SK-N-SH (cell line): ENCODE results near the gene CBX6. TPM values are rescaled to one million over a fixed set of nuclear protein-coding genes. Genes with fewer than 3 reads are reported as not detected.

Source experiments
- CTCF ChIA-PET: fragments of 300-600, 350-600 bp; formaldehyde crosslinking; extraction: SDS; loops from one replicate; lab custom pipeline; 2021; lab: Yijun Ruan, JAX
- POLR2A ChIA-PET: fragments of 350-600 bp; sonication (Branson Sonifier 250); formaldehyde crosslinking; extraction: SDS; loops from one replicate; lab custom pipeline; 2020; ENCODE audit warnings: antibody characterized with exemption, inconsistent platforms; lab: Yijun Ruan, JAX
- DNase-seq: peaks from one replicate; pipeline ENCODE4 v3.0.0; 2012
- H2AFZ ChIP-seq: fragments of 200-600 bp; sonication (generic); 2 replicates; pipeline ENCODE4 v1.8.1; 2016; ENCODE audit warnings: antibody characterized with exemption, mild to moderate bottlenecking, low read depth
- H3F3A ChIP-seq: fragments of 200-600 bp; sonication (generic); replicated peaks from 2 replicates; pipeline ENCODE3; 2016; ENCODE audit warnings: antibody characterized with exemption, mild to moderate bottlenecking; ENCODE audit not compliant: insufficient read depth
- H3K27ac ChIP-seq, 2 experiments: fragments of 200-500 bp in 1 of 2; fragments of 200-600 bp in 1 of 2; sonication (Bioruptor generic) in 1 of 2; sonication (generic), shearing (Covaris generic) in 1 of 2; 2 replicates each; pipeline versions ENCODE4 v1.5.1 to v1.6.1; 2014 to 2016; ENCODE audit warnings: low read depth in 2 of 2, inconsistent platforms in 1 of 2, low read length in 1 of 2, mild to moderate bottlenecking in 1 of 2, mixed read lengths in 1 of 2
- H3K27me3 ChIP-seq: fragments of 200-600 bp; sonication (generic), shearing (Covaris generic); 2 replicates; pipeline ENCODE4 v1.6.1; 2016; ENCODE audit warnings: mixed run types; ENCODE audit not compliant: insufficient read depth
- H3K36me3 ChIP-seq, 2 experiments: fragments of 200-500 bp in 1 of 2; fragments of 200-600 bp in 1 of 2; sonication (Bioruptor generic) in 1 of 2; sonication (generic) in 1 of 2; replicated peaks in 1 of 2; 2 replicates each; pipeline versions ENCODE3 to v1.5.1; 2014 to 2016; ENCODE audit warnings: low read length in 1 of 2, mild to moderate bottlenecking in 1 of 2; ENCODE audit not compliant: insufficient read depth in 2 of 2, control insufficient read depth in 1 of 2
- H3K4me1 ChIP-seq, 2 experiments: fragments of 200-500 bp in 1 of 2; fragments of 200-600 bp in 1 of 2; sonication (Bioruptor generic) in 1 of 2; sonication (generic), shearing (Covaris generic) in 1 of 2; 2 replicates each; pipeline versions ENCODE4 v1.5.1 to v1.6.1; 2014 to 2016; ENCODE audit warnings: low read depth in 1 of 2, low read length in 1 of 2, mixed run types in 1 of 2; ENCODE audit not compliant: insufficient read depth in 2 of 2, control insufficient read depth in 1 of 2
- H3K4me2 ChIP-seq: fragments of 200-600 bp; sonication (generic), shearing (Covaris generic); 2 replicates; pipeline ENCODE4 v1.6.1; 2017; ENCODE audit warnings: mixed run types
- H3K4me3 ChIP-seq, 2 experiments: fragments of 200-500 bp in 1 of 2; fragments of 200-600 bp in 1 of 2; sonication (Bioruptor generic) in 1 of 2; sonication (generic), shearing (Covaris generic) in 1 of 2; 2 replicates each; pipeline versions ENCODE4 v1.5.1 to v1.8.1; 2014 to 2016; ENCODE audit warnings: low read depth in 2 of 2, inconsistent platforms in 1 of 2, low read length in 1 of 2, mild to moderate bottlenecking in 1 of 2, mixed read lengths in 1 of 2, moderate library complexity in 1 of 2
- H3K79me2 ChIP-seq: fragments of 200-600 bp; sonication (generic); 2 replicates; pipeline ENCODE4 v1.8.1; 2017; ENCODE audit warnings: mild to moderate bottlenecking; ENCODE audit not compliant: insufficient read depth
- H3K9ac ChIP-seq: fragments of 200-600 bp; sonication (generic); 2 replicates; pipeline ENCODE4 v1.6.1; 2017; ENCODE audit warnings: mixed run types
- H3K9me2 ChIP-seq: fragments of 200-600 bp; sonication (generic); 2 replicates; pipeline ENCODE4 v1.6.1; 2017; ENCODE audit warnings: mixed run types
- H3K9me3 ChIP-seq: fragments of 200-600 bp; sonication (generic); 2 replicates; pipeline ENCODE4 v1.6.1; 2017; ENCODE audit warnings: mixed run types, mild to moderate bottlenecking, moderate library complexity
- H4K20me1 ChIP-seq: fragments of 200-600 bp; sonication (generic); 2 replicates; pipeline ENCODE4 v1.6.1; 2017; ENCODE audit warnings: mild to moderate bottlenecking, mixed run types; ENCODE audit not compliant: insufficient read depth
- EZH2phosphoT487 ChIP-seq: fragments of 200-600 bp; sonication (generic); IDR thresholded peaks from 2 replicates; pipeline ENCODE4 v1.6.1; 2017; ENCODE audit warnings: low read depth, mixed run types, mild to moderate bottlenecking, antibody characterized with exemption, moderate library complexity, borderline replicate concordance
- FOSL2 ChIP-seq: IDR thresholded peaks from 2 replicates; pipeline ENCODE4 v1.4.0; 2012; ENCODE audit warnings: low read depth, mild to moderate bottlenecking, moderate library complexity, borderline replicate concordance
- FOXJ3 ChIP-seq: sonication (generic); formaldehyde crosslinking; IDR thresholded peaks from 2 replicates; pipeline ENCODE4 v1.5.1; 2020; ENCODE audit warnings: mild to moderate bottlenecking, missing genetic modification reagents
- FOXM1 ChIP-seq: IDR thresholded peaks from 2 replicates; pipeline ENCODE4 v1.4.0; 2012; ENCODE audit warnings: low read depth, mild to moderate bottlenecking
- GATA2 ChIP-seq: sonication (generic); formaldehyde crosslinking; IDR thresholded peaks from 2 replicates; pipeline ENCODE4 v1.5.0; 2020; ENCODE audit warnings: mild to moderate bottlenecking, missing genetic modification reagents
- JUND ChIP-seq: IDR thresholded peaks from 2 replicates; pipeline ENCODE4 v1.4.0; 2012
- MXI1 ChIP-seq: IDR thresholded peaks from 2 replicates; pipeline ENCODE4 v1.6.1; 2012; ENCODE audit warnings: mild to moderate bottlenecking, low read depth, low read length, improper control_type of control experiment
- NFIC ChIP-seq: IDR thresholded peaks from 2 replicates; pipeline ENCODE4 v1.4.0; 2012; ENCODE audit warnings: borderline replicate concordance
- RFX5 ChIP-seq: IDR thresholded peaks from 2 replicates; pipeline ENCODE4 v1.6.1; 2012; ENCODE audit warnings: mild to moderate bottlenecking, improper control_type of control experiment, low read length
- RXRA ChIP-seq: IDR thresholded peaks from 2 replicates; pipeline ENCODE4 v1.4.0; 2012; ENCODE audit warnings: low read depth, mild to moderate bottlenecking, borderline replicate concordance
- SIN3A ChIP-seq: IDR thresholded peaks from 2 replicates; pipeline ENCODE4 v1.6.1; 2012; ENCODE audit warnings: low read depth, mild to moderate bottlenecking, low read length, moderate library complexity, borderline replicate concordance
- SMC3 ChIP-seq: IDR thresholded peaks from 2 replicates; pipeline ENCODE4 v1.6.1; 2012; ENCODE audit warnings: low read depth, low read length, improper control_type of control experiment
- TEAD4 ChIP-seq: IDR thresholded peaks from 2 replicates; pipeline ENCODE4 v1.4.0; 2012; ENCODE audit warnings: mild to moderate bottlenecking, borderline replicate concordance; ENCODE audit not compliant: insufficient read depth
- YY1 ChIP-seq: IDR thresholded peaks from 2 replicates; pipeline ENCODE4 v1.4.0; 2012; ENCODE audit warnings: low read depth, mild to moderate bottlenecking
- ZBTB33 ChIP-seq: IDR thresholded peaks from 2 replicates; pipeline ENCODE4 v1.4.0; 2012; ENCODE audit warnings: low read depth, borderline replicate concordance
- WGBS: methylation state at CpG from one replicate; pipeline ENCODE4 v1.1.6; 2017; ENCODE audit warnings: low lambda C conversion rate; 5-methylcytosine and 5-hydroxymethylcytosine counted together
- polyA plus RNA-seq, 3 experiments: library from polyadenylated mRNA; depleted of rRNA; stranded (reverse); fragments of >200 nt; gene quantifications; 2 replicates each; pipeline ENCODE4 v1.2.3, GENCODE V29; 2012
- TF ChIP-seq, protein P1 (sequence below): fragments of 150-350 bp; IDR thresholded peaks from 2 replicates; pipeline ENCODE4 v1.6.1; 2017; ENCODE audit warnings: antibody characterized with exemption, low read length, low read depth, borderline replicate concordance

Gene CBX6
- polyA plus RNA-seq, 1 of the 3 experiments (the other 2 are of a cell fraction) = 5.4 TPM

GRCh38 chr22:38869663-38870062 lies 2.4 kb downstream of the CBX6 start:
- Histone ChIP-seq H3K27ac (no peak overlapping the region), H3K27me3 (no peaks in the 10 kb centered on the region), H2AFZ (no peak overlapping the region), H3F3A (peaks cover 5% of the 10 kb centered on the region), H3K9ac (no peak overlapping the region), H3K79me2 (no peaks in the 10 kb centered on the region)
- no peak for DNase-seq
- WGBS = 60% methylated on average over 1 of the region's 3 CpGs
- TF ChIP-seq, protein P1, sequence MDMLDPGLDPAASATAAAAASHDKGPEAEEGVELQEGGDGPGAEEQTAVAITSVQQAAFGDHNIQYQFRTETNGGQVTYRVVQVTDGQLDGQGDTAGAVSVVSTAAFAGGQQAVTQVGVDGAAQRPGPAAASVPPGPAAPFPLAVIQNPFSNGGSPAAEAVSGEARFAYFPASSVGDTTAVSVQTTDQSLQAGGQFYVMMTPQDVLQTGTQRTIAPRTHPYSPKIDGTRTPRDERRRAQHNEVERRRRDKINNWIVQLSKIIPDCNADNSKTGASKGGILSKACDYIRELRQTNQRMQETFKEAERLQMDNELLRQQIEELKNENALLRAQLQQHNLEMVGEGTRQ = no peak
- TF ChIP-seq FOXJ3 (CRISPR knock-in tag) (no peak), RXRA (no peak), SIN3A (no peak), GATA2 (CRISPR knock-in tag) (no peak), SMC3 (no peak), MXI1 (no peak), EZH2phosphoT487 (no peak), TEAD4 (no peak), YY1 (no peak), ZBTB33 (no peak), NFIC (no peak), FOSL2 (no peak), FOXM1 (no peak), JUND (no peak), RFX5 (no peak)
- TF ChIP-seq, all 33 proteins: peak for 0
- peaks cover 0 to 10% of the 10 kb centered on the region in 2 experiments for H3K36me3 ChIP-seq
- 0 out of 2 replicates have a peak, but pooled peaks cover 3% of the 10 kb centered on the region for H4K20me1 ChIP-seq
- H3K9me3 ChIP-seq = no peaks in the 10 kb centered on the region
- no peaks in the 10 kb centered on the region for H3K9me2 ChIP-seq
- H3K4me1 ChIP-seq = peaks cover 0 to 5% of the 10 kb centered on the region in 2 experiments; a peak in 1 of 4 replicates
- ChIA-PET POLR2A (interaction anchor here (1.0 kb wide), 1 partner anchor 17 kb away, joined by 3 read pairs; no protein-coding TSS in a partner anchor), CTCF (interaction anchor here (0.6 to 4.8 kb wide), 34 partner anchors 9 to 266 kb away, joined by 3 to 37 read pairs (median 4); no protein-coding TSS in a partner anchor)
- H3K4me2 ChIP-seq = no peak overlapping the region
- no peak overlapping the region for H3K4me3 ChIP-seq
